ENCODE measurements around the gene KLHL29.

DNA sequence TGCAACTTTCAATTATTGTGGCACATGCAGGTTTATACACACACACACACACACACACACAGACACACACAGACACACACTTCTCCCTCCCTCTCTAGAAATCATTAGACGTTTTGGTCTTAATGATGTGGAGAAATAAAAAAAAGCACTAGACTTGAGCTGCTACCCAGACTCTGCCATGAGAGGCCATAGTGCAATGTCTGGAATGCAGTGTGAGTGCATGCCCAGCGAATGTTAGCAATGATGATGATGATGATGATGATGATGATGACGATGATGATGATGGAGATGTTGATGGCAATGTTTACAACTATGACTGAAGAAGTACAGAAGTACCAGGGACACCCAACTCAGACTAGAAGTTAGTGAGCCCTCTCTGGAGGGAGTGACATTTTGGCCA is 23.8 kb upstream of the KLHL29 start:
- TF ChIP-seq REST (IDR thresholded peaks at IDR 0.05; ENCODE audit: insufficient read depth in 1 of 2, low read depth in 2 of 2, low read length in 2 of 2): no peak
- TF ChIP-seq TAF1 (IDR thresholded peaks at IDR 0.05; ENCODE audit: borderline replicate concordance, insufficient read depth, low read length): no peak
- no peak for TF ChIP-seq POLR2AphosphoS5 (IDR thresholded peaks at IDR 0.05; ENCODE audit: low read depth, low read length)
